Endothelial cell of umbilical vein (primary cell): Measurements from ENCODE around the gene ZDHHC3. TPM values are rescaled to one million over a fixed set of nuclear protein-coding genes. Genes with fewer than 3 reads are reported as not detected.
A peak's percentile ranks its signal among the peaks of the same experiment; 100 is the strongest.

Experiments used
- BruUV-seq: library from RNA; stranded (reverse); fragments of 400-500 nt; replicated peaks from 2 replicates; lab custom pipeline; 2021; lab: Mats Ljungman, UMichigan
- CTCF ChIA-PET: fragments of 300-600, 350-600 bp; sonication (Branson Sonifier 250); formaldehyde crosslinking; loops from one replicate; lab custom pipeline; 2021; ENCODE audit warnings: antibody characterized with exemption, inconsistent platforms; lab: Charles Lee
- POLR2A ChIA-PET: fragments of 300-600, 350-600 bp; sonication (Branson Sonifier 250); formaldehyde crosslinking; loops from one replicate; lab custom pipeline; 2021; ENCODE audit warnings: antibody characterized with exemption, inconsistent platforms; lab: Charles Lee
- DNase-seq: peaks from one replicate; pipeline ENCODE4 v3.0.0-alpha.2; 2011; ENCODE audit warnings: low read depth, low spot score
- FAIRE-seq: peaks from 2 replicates; lab custom pipeline; 2011; peaks lifted over from hg19 to GRCh38; lab: Jason Lieb, UNC
- H2AFZ ChIP-seq: 2 replicates; pipeline ENCODE4 v1.6.0; 2012; ENCODE audit warnings: low read depth, low read length, control low read depth, inconsistent platforms
- H3K27ac ChIP-seq: 2 replicates; pipeline ENCODE4 v1.5.1; 2011; ENCODE audit warnings: low read depth, mild to moderate bottlenecking, control low read depth, low read length, moderate library complexity; ENCODE audit not compliant: insufficient read depth
- H3K27me3 ChIP-seq, 2 experiments: 2 replicates each; pipeline versions ENCODE4 v1.6.0 to v1.6.1; 2011; ENCODE audit warnings: low read length in 2 of 2, mixed read lengths in 1 of 2; ENCODE audit not compliant: control insufficient read depth in 2 of 2, insufficient read depth in 2 of 2
- H3K36me3 ChIP-seq, 2 experiments: 2 replicates in 1 of 2; 3 replicates in 1 of 2; pipeline ENCODE4 v1.5.1; 2011; ENCODE audit warnings: low read length in 2 of 2, mild to moderate bottlenecking in 1 of 2, moderate library complexity in 1 of 2; ENCODE audit not compliant: control insufficient read depth in 2 of 2, insufficient read depth in 2 of 2; ENCODE audit errors: extremely low read depth in 1 of 2
- H3K4me1 ChIP-seq: 3 replicates; pipeline ENCODE4 v1.5.1; 2011; ENCODE audit warnings: mild to moderate bottlenecking, low read length; ENCODE audit not compliant: control insufficient read depth, insufficient read depth; ENCODE audit errors: extremely low read depth
- H3K4me2 ChIP-seq: 2 replicates; pipeline ENCODE4 v1.6.1; 2011; ENCODE audit warnings: low read length, control low read depth, mixed read lengths; ENCODE audit not compliant: insufficient read depth
- H3K4me3 ChIP-seq, 3 experiments: fragments of 200-600 bp in 1 of 3; sonication (generic), shearing (Covaris generic) in 1 of 3; replicated peaks in 1 of 3; 2 replicates each; pipeline ENCODE4 v1.5.1; 2011 to 2016; ENCODE audit warnings: control low read depth in 3 of 3, low read length in 3 of 3, mild to moderate bottlenecking in 2 of 3, inconsistent platforms in 1 of 3, low read depth in 1 of 3, moderate library complexity in 1 of 3; ENCODE audit not compliant: insufficient read depth in 1 of 3
- H3K79me2 ChIP-seq: 2 replicates; pipeline ENCODE4 v1.6.0; 2012; ENCODE audit warnings: low read length, inconsistent platforms; ENCODE audit not compliant: control insufficient read depth, insufficient read depth
- H3K9ac ChIP-seq: replicated peaks from 2 replicates; pipeline ENCODE3; 2011; ENCODE audit warnings: low read length, control low read depth; ENCODE audit not compliant: insufficient read depth; ENCODE audit errors: extremely low read depth
- H3K9me1 ChIP-seq: replicated peaks from 3 replicates; pipeline ENCODE4 v1.6.0; 2011; ENCODE audit warnings: mild to moderate bottlenecking, low read length; ENCODE audit not compliant: control insufficient read depth, insufficient read depth; ENCODE audit errors: extremely low read depth
- H3K9me3 ChIP-seq: replicated peaks from 2 replicates; pipeline ENCODE4 v1.5.1; 2012; ENCODE audit warnings: low read length, inconsistent platforms; ENCODE audit not compliant: control insufficient read depth, insufficient read depth
- H4K20me1 ChIP-seq: replicated peaks from 2 replicates; pipeline ENCODE3; 2011; ENCODE audit warnings: mild to moderate bottlenecking, low read length; ENCODE audit not compliant: control insufficient read depth, insufficient read depth; ENCODE audit errors: extremely low read depth
- EZH2 ChIP-seq: IDR thresholded peaks from 2 replicates; pipeline ENCODE4 v1.6.1; 2012; ENCODE audit warnings: borderline replicate concordance, low read depth, mild to moderate bottlenecking, moderate library complexity, low read length, inconsistent platforms; ENCODE audit not compliant: severe bottlenecking
- FOS ChIP-seq: IDR thresholded peaks from 2 replicates; pipeline ENCODE4 v1.6.1; 2011; ENCODE audit warnings: mild to moderate bottlenecking, low read length, moderate library complexity, borderline replicate concordance; ENCODE audit not compliant: insufficient read depth
- GATA2 ChIP-seq: IDR thresholded peaks from 2 replicates; pipeline ENCODE4 v1.7.0; 2011; ENCODE audit warnings: low read depth, mild to moderate bottlenecking, moderate library complexity, mixed read lengths, low read length; ENCODE audit not compliant: insufficient read length, insufficient read depth
- JUN ChIP-seq: IDR thresholded peaks from 2 replicates; pipeline ENCODE4 v1.6.1; 2011; ENCODE audit warnings: borderline replicate concordance, low read depth; ENCODE audit not compliant: insufficient read length, insufficient read depth
- MYC ChIP-seq: IDR thresholded peaks from one replicate; pipeline ENCODE4 v1.6.1; 2011; ENCODE audit warnings: mild to moderate bottlenecking, low read depth, low read length
- POLR2A ChIP-seq: IDR thresholded peaks from 2 replicates; pipeline ENCODE4 v1.6.1; 2012; ENCODE audit warnings: low read depth, mild to moderate bottlenecking, control low read depth, low read length
- POLR2AphosphoS5 ChIP-seq: IDR thresholded peaks from 2 replicates; pipeline ENCODE4 v1.6.1; 2012; ENCODE audit warnings: low read depth, mild to moderate bottlenecking, control low read depth, low read length, moderate library complexity; ENCODE audit not compliant: insufficient read depth
- dilution Hi-C: fragments of 300-500 bp; cut with MboI; formaldehyde crosslinking; loops from one replicate; pipeline ENCODE4 v1.15.0; 2019; ENCODE audit warnings: low sequenced_read_pairs; ENCODE audit not compliant: extremely low pct_ligation_motif_present
- intact Hi-C: fragments of 100-400 bp; cut with micrococcal nuclease; formaldehyde crosslinking; loops from one replicate; pipeline ENCODE4 v1.10.0; 2022
- polyA plus RNA-seq, 4 experiments: library from polyadenylated mRNA; depleted of rRNA in 3 of 4; stranded (reverse) in 3 of 4; unstranded in 1 of 4; fragments of >200 nt; gene quantifications; 2 replicates each; pipeline versions ENCODE4 v1.2.1 to v1.2.3, GENCODE V29; 2011 to 2012; ENCODE audit warnings: missing spikeins in 1 of 4
- total RNA-seq: library from RNA; stranded (reverse); gene quantifications from 2 replicates; pipeline ENCODE4 v1.2.3, GENCODE V29; 2021
- TF ChIP-seq, protein P1 (sequence below), 2 donors: IDR thresholded peaks; 1 replicate in 1 of 2; 2 replicates in 1 of 2; pipeline ENCODE4 v1.5.1; 2011; ENCODE audit warnings: low read length in 2 of 2, mild to moderate bottlenecking in 2 of 2, moderate library complexity in 2 of 2, control low read depth in 1 of 2, inconsistent platforms in 1 of 2, low read depth in 1 of 2; ENCODE audit not compliant: insufficient read depth in 1 of 2; ENCODE audit errors: extremely low read depth in 1 of 2
- TF ChIP-seq, protein P2 (sequence below): IDR thresholded peaks from 2 replicates; pipeline ENCODE4 v1.6.1; 2011; ENCODE audit not compliant: insufficient read depth, insufficient read length

Gene ZDHHC3
- total and polyA plus RNA-seq, 2 donors (not counting 3 experiments of a cell fraction or from before 2014, with no cell fraction given) = 62.4 to 97.1 TPM

DNA sequence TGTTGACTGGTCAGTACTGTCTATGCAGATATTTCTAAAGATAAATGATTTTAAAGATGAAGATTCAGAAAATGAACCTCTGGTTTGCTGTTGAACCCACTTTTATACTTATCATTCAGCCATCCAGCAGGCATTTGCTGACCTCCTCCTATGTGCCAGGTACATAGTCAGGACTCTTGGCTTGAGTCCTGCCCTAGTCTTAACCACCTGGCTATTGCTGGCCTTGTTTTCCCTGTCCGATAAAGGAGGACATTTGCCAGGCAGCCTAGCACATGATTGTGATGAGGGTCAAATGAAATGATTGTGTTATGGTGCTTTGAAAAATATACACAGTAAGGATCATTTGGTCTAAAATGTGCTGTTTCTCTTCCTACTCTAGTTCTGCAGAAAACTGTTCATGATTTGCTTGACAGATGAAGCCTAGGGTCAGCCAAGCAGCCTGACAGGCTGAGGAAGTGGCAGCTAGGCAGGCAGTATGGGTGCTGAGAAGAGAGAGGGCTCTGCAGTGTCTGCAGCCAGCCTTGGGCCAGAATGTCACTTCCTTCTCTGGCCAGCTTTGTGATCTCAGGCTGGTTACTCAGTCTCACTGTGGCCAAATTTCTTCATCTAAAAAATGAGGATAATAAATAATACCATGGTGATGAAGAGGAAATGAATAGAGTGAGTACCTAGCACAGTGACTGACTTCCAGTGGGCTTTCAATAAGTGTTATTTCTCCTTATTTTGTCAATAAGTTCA lies 13.8 kb upstream of the ZDHHC3 start:
- TF ChIP-seq MYC = no peak
- no peak for TF ChIP-seq POLR2AphosphoS5
- TF ChIP-seq JUN = no peak
- Histone ChIP-seq H3K4me3 (no peak overlapping the region), H3K9me1 (no peaks in the 10 kb centered on the region), H3K4me1 (no peaks in the 10 kb centered on the region), H4K20me1 (peaks cover 3% of the 10 kb centered on the region), H3K27ac (no peak overlapping the region), H3K9ac (no peak overlapping the region), H3K4me2 (no peak overlapping the region), H3K27me3 (no peaks in the 10 kb centered on the region), H3K79me2 (peaks cover 20% of the 10 kb centered on the region), H3K9me3 (no peaks in the 10 kb centered on the region), H3K36me3 (no peaks in the 10 kb centered on the region), H2AFZ (no peak overlapping the region)
- FAIRE-seq = peak; percentile 24
- ChIA-PET POLR2A (no interaction called here), CTCF (no interaction called here)
- dilution Hi-C loops = no loop called here
- intact Hi-C loops = no loop called here
- no peak for DNase-seq
- BruUV-seq = no TSS peak

DNA sequence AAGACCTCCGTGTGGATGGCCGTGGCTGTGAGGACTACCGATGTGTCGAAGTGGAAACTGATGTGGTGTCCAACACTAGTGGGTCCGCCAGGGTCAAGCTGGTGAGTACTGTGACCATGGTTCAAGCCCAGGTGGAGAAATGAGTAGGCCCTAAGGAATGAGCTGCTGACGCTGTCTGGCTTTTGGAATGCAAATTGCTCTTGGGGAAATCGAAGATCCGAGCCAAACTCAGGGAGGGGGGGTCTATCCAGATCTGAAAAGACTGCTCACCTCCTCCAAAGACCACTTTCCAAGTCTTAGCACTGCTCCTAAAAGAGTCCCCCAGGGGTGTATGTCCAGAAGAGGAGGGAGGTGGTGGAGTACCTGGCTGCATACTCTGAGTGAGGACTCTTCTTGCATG lies 13.2 kb upstream of the ZDHHC3 start:
- no peak for TF ChIP-seq MYC
- no peak for TF ChIP-seq JUN
- TF ChIP-seq, protein P1, sequence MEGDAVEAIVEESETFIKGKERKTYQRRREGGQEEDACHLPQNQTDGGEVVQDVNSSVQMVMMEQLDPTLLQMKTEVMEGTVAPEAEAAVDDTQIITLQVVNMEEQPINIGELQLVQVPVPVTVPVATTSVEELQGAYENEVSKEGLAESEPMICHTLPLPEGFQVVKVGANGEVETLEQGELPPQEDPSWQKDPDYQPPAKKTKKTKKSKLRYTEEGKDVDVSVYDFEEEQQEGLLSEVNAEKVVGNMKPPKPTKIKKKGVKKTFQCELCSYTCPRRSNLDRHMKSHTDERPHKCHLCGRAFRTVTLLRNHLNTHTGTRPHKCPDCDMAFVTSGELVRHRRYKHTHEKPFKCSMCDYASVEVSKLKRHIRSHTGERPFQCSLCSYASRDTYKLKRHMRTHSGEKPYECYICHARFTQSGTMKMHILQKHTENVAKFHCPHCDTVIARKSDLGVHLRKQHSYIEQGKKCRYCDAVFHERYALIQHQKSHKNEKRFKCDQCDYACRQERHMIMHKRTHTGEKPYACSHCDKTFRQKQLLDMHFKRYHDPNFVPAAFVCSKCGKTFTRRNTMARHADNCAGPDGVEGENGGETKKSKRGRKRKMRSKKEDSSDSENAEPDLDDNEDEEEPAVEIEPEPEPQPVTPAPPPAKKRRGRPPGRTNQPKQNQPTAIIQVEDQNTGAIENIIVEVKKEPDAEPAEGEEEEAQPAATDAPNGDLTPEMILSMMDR (IDR thresholded peaks at IDR 0.05; ENCODE audit: extremely low read depth in 1 of 2, insufficient read depth in 1 of 2, low read depth in 1 of 2, low read length in 2 of 2) = no peak
- TF ChIP-seq FOS = no peak
- TF ChIP-seq GATA2 = no peak
- TF ChIP-seq, protein P2, sequence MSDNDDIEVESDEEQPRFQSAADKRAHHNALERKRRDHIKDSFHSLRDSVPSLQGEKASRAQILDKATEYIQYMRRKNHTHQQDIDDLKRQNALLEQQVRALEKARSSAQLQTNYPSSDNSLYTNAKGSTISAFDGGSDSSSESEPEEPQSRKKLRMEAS = no peak
- no peak for TF ChIP-seq EZH2
- no peak for TF ChIP-seq POLR2A
- TF ChIP-seq POLR2AphosphoS5 = no peak
- dilution Hi-C loops (no loop called here), intact Hi-C loops (no loop called here)
- Histone ChIP-seq H3K27me3 (no peaks in the 10 kb centered on the region), H3K4me2 (no peak overlapping the region), H3K79me2 (peaks cover 22% of the 10 kb centered on the region), H3K9me3 (no peaks in the 10 kb centered on the region), H3K36me3 (no peaks in the 10 kb centered on the region), H3K4me3 (no peak overlapping the region), H3K9me1 (no peaks in the 10 kb centered on the region), H3K9ac (no peak overlapping the region), H3K27ac (no peak overlapping the region), H3K4me1 (no peaks in the 10 kb centered on the region), H4K20me1 (peaks cover 3% of the 10 kb centered on the region), H2AFZ (no peak overlapping the region)
- FAIRE-seq = no peak
- CTCF ChIA-PET = interaction anchor here (3.0 kb wide), 1 partner anchor 13 kb away, joined by 13 read pairs; the partner anchor contains the start of genes EXOSC7 and ZDHHC3
- DNase-seq = no peak
- BruUV-seq = no TSS peak
- POLR2A ChIA-PET = no interaction called here
